Epithelial cell of esophagus (primary cell): ENCODE measurements around the gene CCDC68.

ENCODE experiments used
- DNase-seq: peaks from one replicate; pipeline ENCODE4 v3.0.0; 2010; ENCODE audit warnings: low read depth
- H3K4me3 ChIP-seq: 2 replicates; pipeline ENCODE4 v1.5.1; 2011; ENCODE audit warnings: mild to moderate bottlenecking, low read length, control low read depth
- TF ChIP-seq, protein P1 (sequence below): IDR thresholded peaks from 2 replicates; pipeline ENCODE4 v1.5.1; 2011; ENCODE audit warnings: low read depth, mild to moderate bottlenecking, low read length, control low read depth, inconsistent platforms; ENCODE audit not compliant: insufficient read depth; ENCODE audit errors: missing control alignments

Gene CCDC68

DNA sequence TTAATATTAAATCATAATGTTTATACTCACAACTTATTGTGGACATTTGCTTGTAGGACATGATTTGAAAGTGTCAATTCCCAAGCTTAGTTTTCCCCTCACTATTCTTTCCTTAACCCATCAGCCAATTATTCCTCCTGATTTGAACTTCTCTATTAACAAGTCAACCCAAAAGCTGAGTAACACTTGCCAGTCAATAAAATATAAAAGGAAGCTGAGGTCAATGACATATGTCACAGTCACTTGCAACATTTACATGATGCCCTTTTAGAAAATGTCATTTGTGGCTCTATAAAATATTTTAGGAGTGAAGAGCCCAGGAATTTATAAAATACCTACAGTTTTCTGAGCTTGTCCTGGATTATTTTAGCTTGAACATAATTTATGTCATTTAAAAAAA is 7.2 kb downstream of the CCDC68 start:
- TF ChIP-seq, protein P1, sequence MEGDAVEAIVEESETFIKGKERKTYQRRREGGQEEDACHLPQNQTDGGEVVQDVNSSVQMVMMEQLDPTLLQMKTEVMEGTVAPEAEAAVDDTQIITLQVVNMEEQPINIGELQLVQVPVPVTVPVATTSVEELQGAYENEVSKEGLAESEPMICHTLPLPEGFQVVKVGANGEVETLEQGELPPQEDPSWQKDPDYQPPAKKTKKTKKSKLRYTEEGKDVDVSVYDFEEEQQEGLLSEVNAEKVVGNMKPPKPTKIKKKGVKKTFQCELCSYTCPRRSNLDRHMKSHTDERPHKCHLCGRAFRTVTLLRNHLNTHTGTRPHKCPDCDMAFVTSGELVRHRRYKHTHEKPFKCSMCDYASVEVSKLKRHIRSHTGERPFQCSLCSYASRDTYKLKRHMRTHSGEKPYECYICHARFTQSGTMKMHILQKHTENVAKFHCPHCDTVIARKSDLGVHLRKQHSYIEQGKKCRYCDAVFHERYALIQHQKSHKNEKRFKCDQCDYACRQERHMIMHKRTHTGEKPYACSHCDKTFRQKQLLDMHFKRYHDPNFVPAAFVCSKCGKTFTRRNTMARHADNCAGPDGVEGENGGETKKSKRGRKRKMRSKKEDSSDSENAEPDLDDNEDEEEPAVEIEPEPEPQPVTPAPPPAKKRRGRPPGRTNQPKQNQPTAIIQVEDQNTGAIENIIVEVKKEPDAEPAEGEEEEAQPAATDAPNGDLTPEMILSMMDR: no peak
- no peak for DNase-seq
- no peak overlapping the region for H3K4me3 ChIP-seq

DNA sequence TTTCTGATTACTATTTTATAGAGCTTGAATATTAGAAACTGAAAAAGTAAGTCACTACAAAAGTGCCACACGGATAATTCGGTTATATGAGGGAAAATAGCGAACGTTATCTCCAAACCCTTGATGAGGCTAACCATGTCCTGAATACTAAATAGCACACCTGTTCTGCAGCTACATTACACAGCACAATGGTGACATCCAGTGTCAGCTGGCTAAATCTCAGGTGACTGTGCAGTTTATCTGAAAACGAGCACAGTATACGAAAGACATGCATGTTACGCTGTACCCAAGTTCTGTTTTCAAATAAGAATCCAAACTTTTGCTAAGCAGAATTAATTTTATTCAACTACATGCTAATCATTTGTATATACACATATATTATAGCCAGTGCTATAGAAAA is 9.0 kb downstream of the CCDC68 start:
- peak; percentile 23 for DNase-seq
- no peak overlapping the region for H3K4me3 ChIP-seq
- TF ChIP-seq, protein P1: peak; percentile 53

DNA sequence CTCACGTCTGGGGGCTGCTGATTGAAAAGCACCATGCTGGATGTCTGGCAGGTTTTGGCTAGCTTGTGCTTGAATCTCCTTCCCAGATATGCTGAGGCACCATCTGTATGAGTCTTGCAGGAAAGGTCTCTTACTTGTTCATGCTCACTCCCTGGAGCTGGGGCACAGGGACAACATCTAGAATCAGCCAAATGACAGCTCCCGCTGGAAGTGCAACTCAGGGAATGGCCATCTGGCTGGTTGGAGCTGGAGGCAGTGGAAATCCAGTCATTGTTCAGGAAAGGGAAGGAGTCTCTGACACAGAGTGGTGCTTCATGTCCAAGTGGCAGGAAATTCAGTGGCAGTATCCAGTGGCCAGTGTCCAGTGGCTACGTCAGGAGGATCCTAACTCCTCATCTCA is 9.7 kb downstream of the CCDC68 start:
- DNase-seq: no peak
- TF ChIP-seq, protein P1: no peak
- H3K4me3 ChIP-seq: no peak overlapping the region

DNA sequence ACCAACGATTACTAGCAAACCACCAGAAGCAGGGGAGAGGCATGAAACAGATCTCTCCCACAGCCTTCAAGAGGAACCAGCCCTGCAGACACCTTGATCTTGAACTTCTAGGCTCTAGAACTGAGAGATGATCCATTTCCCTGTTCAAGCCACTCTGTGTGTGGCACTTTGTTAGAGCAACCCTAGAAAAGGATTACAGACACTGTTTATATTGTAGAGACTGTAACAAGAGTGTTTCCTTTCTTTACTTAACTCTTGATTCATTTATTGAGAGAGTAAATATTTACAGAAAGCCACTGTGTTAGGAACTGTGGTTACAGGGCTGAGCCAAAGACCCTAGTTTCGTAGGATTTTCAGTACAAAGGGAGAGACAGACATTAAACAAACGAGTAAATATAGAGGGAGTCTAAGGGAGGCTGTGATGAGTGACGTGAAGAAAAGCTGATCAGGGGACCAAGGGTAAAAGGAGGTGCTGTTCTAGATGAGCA is 10.9 kb downstream of the CCDC68 start:
- TF ChIP-seq, protein P1: no peak
- no peak overlapping the region for H3K4me3 ChIP-seq
- no peak for DNase-seq

DNA sequence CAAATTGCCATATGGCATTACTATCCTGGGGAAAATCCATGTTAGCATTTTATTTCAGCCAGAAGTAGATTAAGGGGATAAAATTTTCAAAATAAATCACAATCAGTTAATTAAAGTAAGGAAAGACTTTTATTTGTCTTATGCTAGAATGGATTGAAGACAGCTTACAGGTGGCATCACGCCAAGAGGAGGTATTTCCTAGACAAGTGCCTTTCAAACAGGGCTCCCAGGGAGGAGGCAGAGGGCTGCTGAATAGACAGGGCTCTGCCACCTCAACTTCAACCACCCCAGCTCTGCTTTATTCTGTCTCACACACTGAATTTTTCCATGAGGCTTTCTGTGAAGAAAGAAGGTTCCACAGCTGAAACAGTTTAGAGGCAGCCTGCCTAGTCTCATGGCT is 12.2 kb downstream of the CCDC68 start:
- TF ChIP-seq, protein P1: no peak
- no peak overlapping the region for H3K4me3 ChIP-seq
- DNase-seq: peak; percentile 32

DNA sequence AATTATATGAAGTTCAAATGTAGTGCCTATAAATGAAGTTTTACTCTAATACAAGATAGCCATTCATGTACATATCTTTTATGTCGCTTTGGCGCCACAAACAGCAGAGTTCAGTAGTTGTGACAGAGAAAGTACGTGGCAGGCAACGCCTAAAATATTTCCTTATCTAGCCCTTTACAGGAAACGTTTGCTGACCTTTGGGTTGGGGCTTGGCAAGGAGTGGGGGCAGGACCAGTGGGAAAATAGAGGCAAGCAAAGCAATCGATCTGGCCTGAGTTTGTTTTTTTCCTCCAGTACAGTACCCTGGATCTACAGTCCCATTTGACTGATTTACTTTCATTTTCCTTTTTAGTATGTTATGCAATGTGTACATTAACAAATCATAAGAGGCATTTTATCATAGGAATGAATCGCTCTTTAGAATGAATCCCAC is 13.1 kb downstream of the CCDC68 start:
- DNase-seq: peak; percentile 50
- peak overlapping the region; percentile 64 for H3K4me3 ChIP-seq
- TF ChIP-seq, protein P1: no peak

DNA sequence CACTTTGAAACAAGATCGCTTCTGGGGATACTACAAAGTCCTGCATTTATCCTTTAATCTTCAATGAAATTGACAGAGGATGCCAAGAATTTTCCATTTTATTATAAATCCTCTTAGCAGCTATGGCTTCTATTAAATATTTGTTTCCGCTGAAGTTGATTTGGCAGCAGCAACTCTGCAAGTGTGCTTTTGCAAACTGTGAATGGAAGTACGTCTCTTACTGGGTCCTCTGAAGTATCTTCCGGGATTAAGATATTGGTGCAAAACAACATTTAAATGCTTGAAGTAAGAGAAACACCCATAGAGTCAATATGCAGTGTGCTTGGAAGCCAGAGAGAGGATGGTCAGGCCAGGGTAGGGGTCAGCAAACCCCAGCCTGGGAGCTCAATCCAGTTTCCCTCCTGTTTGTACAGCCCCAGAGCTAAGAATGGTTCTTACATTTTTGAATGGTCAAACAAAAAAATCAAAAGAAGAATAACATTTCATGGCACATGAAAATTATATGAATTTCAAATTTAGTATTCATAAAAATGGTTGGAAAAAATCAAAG is 13.6 kb downstream of the CCDC68 start:
- TF ChIP-seq, protein P1: no peak
- peak overlapping the region; percentile 64 for H3K4me3 ChIP-seq
- DNase-seq: no peak
